ENCODE results near the gene TMED9.

Gene TMED9

DNA sequence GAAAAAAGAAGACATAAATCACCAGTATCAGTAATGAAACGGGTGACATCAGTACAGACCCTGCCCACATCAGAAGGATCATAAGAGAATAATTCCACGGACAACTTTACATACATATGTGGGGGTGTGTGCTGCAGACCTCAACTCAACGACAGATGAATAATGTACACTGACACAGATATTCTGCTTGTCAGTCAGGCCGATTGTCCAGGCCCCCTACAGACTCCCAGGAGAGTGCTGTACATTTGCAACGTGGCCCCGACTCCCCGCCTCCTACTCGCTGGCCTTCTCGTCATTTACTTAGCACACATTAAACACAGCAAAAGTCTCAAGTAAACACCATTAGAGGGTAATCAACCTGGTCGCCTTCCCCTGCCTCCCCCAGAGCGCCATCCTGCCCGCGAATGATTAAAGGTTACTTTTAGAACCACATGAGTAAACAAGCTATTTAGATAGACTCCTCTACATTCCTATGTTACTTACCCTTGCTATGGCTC lies 3.5 kb upstream of the TMED9 start:
- DNase-seq = no peak

GRCh38 chr5:177590406-177590805 lies 1.6 kb upstream of the TMED9 start:
- no peak for DNase-seq

DNA sequence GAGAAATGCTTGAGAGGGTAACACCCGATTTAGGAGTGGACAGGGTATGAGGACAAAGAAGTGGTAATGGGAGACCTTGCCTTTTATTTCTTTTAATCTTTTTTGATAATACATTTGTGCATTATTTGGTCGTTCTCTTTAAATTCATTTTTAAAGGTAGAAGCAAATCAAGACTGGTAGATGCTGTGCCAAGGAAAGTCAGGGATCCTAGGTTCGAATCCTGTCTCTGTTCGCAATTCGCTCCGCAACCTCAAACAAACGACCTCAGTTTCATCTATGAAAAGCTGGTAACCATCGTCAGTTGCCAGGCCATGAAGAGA lies 353 bp upstream of the TMED9 start:
- no peak for DNase-seq

DNA sequence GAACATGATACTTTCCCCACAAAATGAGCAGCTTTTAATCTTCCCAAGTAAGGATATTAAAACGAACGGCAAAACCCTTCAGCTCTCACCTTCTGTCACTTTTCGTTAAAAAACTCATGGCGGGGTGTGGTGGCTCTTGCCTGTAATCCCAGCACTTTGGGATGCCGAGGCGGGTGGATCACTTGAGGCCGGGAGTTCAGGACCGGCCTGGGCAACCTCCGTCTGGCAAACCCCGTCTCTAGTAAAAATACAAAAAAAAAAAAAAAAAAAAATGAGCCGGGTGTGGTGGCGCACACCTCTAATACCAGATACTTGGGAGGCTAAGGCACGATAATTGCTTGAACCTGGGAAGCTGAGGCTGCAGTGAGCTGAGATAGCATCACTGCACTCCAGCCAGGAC lies 902 bp downstream of the TMED9 start:
- DNase-seq = no peak

DNA sequence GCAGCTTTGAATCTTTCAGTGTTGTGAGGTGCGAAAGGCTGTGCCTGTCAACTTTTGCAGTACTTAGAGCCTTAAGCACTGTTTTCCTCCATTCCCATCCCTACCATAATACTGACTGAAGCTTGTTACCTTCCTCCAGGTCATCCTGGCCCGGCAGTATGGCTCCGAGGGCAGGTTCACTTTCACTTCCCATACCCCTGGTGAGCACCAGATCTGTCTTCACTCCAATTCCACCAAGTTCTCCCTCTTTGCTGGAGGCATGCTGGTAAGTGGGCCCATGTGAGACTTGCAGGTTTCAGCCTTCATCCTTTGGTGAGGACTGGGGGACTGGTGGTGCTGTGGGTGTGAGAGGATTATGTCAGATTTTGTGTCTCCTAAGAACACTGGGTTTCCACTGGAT lies 1.5 kb downstream of the TMED9 start:
- DNase-seq = no peak

DNA sequence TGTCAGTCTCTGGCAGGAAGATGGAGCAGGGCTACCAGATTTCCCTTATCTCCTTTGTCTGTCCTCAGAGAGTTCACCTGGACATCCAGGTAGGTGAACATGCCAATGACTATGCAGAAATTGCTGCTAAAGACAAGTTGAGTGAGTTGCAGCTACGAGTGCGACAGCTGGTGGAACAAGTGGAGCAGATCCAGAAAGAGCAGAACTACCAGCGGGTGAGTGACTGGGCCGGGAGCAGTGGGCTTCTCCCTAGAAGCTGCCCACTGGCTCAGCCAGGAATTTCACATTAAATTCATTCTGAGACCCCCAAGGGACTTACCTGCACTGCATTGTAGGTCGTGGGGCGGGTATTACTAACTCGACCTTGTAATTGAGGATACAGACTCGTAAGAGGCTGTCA lies 2.1 kb downstream of the TMED9 start:
- no peak for DNase-seq

DNA sequence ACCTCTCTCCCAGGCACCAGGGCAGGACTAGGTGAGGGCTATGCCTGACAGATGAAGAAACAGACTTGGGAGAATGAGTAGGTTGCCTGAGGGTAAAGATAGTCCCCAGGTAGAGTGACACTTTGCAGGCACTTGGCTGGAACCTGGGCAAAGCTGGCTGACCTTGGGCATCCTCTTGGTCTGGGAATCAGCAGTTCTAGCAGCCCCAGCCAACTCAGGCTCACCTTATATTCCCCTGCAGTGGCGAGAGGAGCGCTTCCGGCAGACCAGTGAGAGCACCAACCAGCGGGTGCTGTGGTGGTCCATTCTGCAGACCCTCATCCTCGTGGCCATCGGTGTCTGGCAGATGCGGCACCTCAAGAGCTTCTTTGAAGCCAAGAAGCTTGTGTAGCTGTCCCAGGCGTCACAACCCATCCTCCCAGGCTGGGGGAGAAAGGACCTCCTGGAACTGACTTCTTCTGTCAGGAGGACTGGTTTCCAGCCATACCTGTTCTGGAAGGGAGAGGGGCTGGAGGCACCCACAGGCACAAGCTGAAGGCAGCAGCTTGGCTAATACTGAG lies 3.1 kb downstream of the TMED9 start:
- DNase-seq = no peak

- DNase-seq = no peak
These were observed 4.2 kb downstream of the TMED9 start for GRCh38 chr5:177595991-177596774.

GRCh38 chr5:177596775-177597238 lies 4.8 kb downstream of the TMED9 start:
- DNase-seq = no peak

- no peak for DNase-seq
These were observed 6.5 kb downstream of the TMED9 start for GRCh38 chr5:177598477-177598876.

GRCh38 chr5:177599731-177600507 lies 7.9 kb downstream of the TMED9 start, which contains the start of gene B4GALT7:
B4GALT7 (plus strand) TSS chr5:177600132; CDS start chr5:177600211, 79 bp downstream.
- DNase-seq = peak; percentile 87

GRCh38 chr5:177600508-177601018 lies 8.6 kb downstream of the TMED9 start:
- DNase-seq = no peak

- DNase-seq = no peak
These were observed 9.1 kb downstream of the TMED9 start for GRCh38 chr5:177601126-177601525.

DNA sequence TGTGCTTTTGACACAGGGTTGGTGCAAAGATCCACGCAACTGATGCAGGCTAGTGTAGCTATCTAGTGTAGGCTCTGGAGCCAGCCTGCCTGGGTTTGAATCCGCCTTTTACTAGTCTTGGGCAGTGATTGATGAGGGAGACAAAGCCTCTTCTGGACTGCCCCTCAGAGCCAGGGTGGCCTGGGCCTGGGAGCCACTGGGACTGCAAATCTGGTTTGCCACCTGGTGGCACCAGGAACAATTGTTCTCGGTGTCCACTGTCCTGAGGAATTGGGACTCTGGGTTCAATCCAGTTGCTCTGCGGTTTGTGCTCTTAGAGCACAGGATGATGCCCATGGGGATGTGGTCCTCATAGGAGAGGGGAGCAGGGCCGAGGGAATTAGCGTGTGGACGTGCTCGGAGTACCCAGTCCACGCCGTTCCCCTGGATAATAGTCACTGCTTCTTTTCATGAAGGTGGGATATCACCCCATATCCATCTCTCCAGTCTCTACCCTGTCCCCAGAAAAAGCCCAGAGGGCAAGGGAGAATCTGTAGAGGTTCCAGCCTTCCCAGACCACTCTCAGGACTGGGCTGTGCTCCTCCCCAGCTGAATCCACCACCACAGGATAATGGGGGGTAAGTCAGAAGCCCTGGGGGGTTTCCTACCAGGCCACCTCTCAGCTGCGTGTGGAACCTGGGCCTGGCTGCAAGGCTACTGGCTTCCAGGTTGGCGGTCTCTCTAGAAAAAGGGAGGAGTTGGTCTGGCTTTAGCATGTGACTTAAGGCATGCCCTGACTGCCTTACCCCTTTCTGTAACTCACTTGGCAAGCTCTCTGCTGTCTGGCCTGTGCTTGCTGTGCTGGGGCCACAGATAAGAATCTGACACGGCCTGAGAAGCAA lies 9.8 kb downstream of the TMED9 start:
- DNase-seq = no peak

DNA sequence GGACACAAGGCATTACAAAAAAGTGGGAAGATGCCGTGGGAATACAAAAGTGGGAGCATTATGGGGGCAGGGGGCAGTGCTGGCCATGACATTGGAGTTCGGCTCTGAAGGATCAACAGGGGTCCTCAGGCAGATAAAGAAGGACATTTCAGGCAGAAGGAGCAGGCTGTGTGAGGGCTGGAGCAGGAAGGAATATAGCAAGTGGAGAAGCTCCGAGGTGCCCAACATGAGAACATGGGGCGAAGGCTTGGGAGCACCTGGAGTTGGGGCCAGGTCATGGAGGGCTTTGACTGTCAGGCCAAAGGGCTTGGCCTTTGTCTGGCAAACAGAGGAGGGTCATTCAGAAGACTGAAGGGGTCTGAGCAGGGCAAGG lies 10.4 kb downstream of the TMED9 start:
- no peak for DNase-seq

DNA sequence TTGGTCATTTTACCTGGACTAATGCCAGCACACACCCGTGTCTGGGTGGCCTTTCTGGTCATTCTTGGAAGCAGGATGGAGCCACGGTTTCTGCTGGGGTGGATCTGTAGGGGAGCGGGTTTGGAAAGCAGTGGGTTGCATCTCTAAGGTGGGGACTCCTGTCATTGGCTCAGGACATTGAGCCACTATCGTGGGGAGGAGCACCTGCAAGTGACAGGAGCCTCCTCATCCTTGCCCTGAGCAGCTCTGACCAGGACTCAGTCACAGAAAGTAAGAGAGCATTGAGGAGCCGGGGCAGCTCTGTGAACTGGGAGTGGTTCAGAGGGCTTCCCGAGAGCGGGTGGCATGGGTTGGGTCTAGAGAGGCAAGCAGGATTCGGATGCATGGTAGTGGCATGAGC lies 11.6 kb downstream of the TMED9 start:
- DNase-seq = no peak

DNA sequence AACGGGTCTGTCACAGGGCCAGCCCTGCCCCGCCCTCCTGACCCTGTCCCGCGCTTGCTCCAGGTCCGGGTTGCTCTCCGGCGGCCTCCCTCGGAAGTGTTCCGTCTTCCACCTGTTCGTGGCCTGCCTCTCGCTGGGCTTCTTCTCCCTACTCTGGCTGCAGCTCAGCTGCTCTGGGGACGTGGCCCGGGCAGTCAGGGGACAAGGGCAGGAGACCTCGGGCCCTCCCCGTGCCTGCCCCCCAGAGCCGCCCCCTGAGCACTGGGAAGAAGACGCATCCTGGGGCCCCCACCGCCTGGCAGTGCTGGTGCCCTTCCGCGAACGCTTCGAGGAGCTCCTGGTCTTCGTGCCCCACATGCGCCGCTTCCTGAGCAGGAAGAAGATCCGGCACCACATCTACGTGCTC lies 12.1 kb downstream of the TMED9 start:
- no peak for DNase-seq

DNA sequence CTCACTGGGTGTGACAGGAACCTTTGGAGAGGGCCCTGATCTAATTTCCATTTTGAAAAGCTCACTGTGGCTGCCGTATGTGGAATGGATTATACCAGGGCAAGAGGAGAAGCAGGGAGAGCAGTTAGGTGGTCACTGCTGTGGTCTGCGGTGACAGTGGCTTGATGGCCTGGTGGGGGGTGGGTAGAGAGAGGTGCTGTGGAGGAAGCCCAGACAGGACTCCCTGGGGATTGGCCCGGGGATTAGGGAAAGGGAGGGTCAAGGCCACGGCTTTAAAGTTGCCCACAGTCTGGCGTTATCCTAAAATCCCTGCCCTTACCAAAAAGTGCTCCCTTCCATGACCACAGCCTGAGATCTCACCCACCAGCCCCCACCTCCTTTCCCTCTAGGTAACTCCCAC lies 12.7 kb downstream of the TMED9 start:
- no peak for DNase-seq

DNA sequence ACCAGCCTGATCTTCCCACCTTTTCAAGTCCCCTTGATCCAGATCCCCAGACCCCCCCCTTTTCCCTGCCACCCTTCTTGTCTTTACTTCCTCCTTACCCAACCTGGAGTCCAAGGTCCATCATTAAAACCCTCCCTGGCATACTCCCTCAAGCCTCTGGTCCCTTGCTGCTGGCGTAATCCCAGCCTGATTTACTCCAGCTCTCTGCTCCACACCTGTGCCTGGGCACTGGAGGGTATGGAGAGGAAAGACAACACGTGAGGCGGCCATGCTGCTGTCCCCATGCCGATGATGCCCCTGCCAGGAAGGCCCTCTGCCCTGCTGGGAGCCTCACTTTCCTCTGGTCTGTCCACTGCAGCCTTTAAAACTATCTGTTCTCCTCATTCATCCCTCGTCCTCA lies 13.1 kb downstream of the TMED9 start:
- DNase-seq = no peak

DNA sequence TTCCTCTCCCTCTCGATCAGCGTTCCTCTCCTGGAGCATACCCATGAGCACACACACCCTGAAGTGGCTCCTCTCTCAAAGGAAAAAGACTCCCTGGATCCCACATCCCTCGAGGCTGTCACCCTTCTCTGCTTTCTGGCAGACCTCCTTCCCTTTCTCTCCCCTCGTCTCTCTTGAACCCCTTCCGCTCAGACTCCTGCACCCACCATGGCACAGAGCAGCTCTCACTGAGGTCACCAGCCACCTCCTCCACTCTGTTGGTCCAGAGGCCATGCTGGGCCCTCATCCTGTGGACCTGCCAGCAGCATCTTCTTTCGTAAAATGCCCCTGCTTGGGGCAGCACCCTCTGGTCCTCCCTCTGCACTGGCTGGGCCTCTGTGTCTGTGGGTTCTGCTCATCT lies 13.7 kb downstream of the TMED9 start:
- no peak for DNase-seq

DNA sequence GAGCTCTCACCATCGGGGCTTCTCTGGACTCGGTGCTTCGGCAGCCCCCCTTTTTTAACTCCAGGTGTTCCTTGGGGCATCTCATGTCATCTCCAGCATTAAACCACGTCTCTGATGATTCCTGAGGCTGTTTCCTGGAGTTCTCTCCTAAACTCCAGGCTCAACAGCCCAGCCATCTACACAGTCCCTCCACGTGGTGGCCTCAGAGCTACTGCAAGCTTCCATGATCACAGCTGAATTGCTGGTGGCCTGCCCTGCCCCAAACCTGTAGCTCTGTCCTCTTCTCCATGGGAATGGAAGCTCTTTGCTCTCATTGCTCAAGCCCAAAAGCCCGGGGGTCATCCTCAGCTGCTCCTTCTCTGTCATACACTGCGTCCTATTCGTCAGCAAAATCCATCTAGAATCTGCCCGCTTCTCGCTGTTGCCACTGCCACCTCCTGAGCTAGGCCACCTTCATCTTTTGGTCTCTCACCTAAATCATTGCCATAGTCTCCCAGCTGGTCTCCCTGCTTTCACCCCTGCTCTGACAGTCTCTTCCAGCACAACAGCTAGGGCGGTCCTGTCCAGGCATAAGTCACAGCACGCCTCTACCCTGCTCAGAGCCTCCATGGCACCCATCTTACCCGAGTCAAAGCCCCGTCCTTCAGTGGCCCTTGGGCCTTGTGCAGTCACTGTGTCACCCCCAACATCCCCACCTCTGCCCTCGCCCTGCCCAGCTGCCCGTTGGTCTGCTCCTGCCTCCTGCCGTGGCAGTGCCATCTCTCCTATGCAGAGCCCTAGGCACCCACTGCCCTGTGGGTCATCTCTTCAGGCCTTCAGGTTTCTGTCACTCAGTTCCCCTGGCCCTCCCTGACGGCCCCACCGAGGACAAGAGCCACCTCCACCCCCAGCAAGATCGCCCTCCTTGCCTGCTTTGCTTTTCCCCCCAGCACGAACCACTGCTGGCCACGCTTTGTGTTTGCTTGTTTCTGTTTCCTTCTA lies 14.4 kb downstream of the TMED9 start:
- DNase-seq = no peak

GRCh38 chr5:177607115-177607451 lies 15.1 kb downstream of the TMED9 start:
- no peak for DNase-seq
